ENCODE data around the gene CEP112.

Gene CEP112

DNA sequence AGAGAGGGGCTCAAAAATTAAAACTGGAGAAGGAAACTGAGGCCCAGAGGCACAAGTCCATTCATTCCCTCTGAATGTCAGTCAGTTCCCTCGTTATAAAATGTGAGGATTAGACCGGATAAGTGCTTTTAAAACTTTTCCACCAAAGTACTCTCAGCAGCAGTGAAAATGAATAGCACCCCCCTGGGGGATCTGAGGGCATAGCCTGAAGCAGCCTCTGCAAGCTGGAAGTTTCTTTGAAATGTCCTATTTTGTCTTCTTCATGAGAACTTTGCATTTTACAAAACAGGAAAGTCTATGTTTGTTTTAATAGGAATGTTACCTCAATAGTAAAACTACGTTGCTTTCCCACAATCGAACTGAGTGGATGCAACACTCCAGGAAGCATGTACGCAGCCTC is 273.0 kb downstream of the CEP112 start:
- Histone ChIP-seq H3K4me2 (ENCODE audit: low read length) (no peak overlapping the region), H3K4me1 (ENCODE audit: control insufficient read depth, insufficient read depth, low read length) (no peaks in the 10 kb centered on the region), H3K9me3 (replicated peaks; ENCODE audit: low read length) (no peaks in the 10 kb centered on the region), H3K36me3 (ENCODE audit: insufficient read depth, low read length) (no peaks in the 10 kb centered on the region), H3K27me3 (ENCODE audit: control insufficient read depth, insufficient read depth, low read length) (no peaks in the 10 kb centered on the region), H3K9ac (ENCODE audit: low read depth, low read length) (no peak overlapping the region), H3K4me3 (ENCODE audit: low read length) (no peak overlapping the region)

GRCh38 chr17:65918500-65918899 is 273.4 kb downstream of the CEP112 start:
- H3K4me2 ChIP-seq (ENCODE audit: low read length): no peak overlapping the region
- no peaks in the 10 kb centered on the region for H3K9me3 ChIP-seq (replicated peaks; ENCODE audit: low read length)
- no peak overlapping the region for H3K4me3 ChIP-seq (ENCODE audit: low read length)
- no peaks in the 10 kb centered on the region for H3K27me3 ChIP-seq (ENCODE audit: control insufficient read depth, insufficient read depth, low read length)
- H3K36me3 ChIP-seq (ENCODE audit: insufficient read depth, low read length): no peaks in the 10 kb centered on the region
- H3K4me1 ChIP-seq (ENCODE audit: control insufficient read depth, insufficient read depth, low read length): no peaks in the 10 kb centered on the region
- H3K9ac ChIP-seq (ENCODE audit: low read depth, low read length): no peak overlapping the region

DNA sequence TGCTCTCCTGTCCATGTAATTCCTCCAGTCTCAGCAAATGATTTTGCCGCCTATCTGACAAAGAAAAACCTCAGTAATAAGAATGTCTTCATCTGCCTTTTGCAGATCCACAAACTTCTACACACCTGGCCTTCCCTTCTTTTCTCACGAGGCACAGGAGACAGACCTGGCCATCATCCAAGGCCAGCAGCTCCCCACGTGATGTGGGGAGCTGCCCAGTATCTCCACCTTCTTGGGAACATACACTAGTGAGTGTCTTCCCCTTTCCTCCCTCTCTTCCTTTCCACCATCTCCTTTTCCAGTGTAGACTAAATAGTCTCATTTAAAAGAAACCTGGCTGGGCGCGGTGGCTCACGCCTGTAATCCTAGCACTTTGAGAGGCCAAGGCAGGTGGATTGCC is 274.4 kb downstream of the CEP112 start:
- Histone ChIP-seq H3K4me3 (ENCODE audit: low read length) (no peak overlapping the region), H3K36me3 (ENCODE audit: insufficient read depth, low read length) (no peaks in the 10 kb centered on the region), H3K27me3 (ENCODE audit: control insufficient read depth, insufficient read depth, low read length) (no peaks in the 10 kb centered on the region), H3K9me3 (replicated peaks; ENCODE audit: low read length) (no peaks in the 10 kb centered on the region), H3K4me1 (ENCODE audit: control insufficient read depth, insufficient read depth, low read length) (no peaks in the 10 kb centered on the region), H3K9ac (ENCODE audit: low read depth, low read length) (no peak overlapping the region), H3K4me2 (ENCODE audit: low read length) (no peak overlapping the region)

DNA sequence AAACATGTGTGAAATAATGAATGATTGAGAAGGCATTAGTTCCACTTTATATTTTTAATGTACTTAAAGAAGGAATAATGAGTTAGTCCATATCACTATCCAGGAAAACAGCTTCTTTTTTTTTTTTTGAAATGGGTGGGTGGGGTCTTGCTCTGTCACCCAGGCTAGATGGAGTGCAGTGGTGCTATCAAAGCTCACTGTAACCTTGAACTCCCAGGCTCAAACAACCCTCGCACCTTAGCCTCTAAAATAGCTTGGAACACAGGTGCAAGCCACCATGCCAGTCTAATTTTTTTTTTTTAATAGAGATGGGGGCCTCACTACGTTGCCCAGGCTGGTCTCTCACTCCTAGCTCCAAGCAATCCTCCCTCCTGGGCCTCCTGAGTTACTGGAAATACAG is 275.5 kb downstream of the CEP112 start:
- Histone ChIP-seq H3K9ac (ENCODE audit: low read depth, low read length) (no peak overlapping the region), H3K36me3 (ENCODE audit: insufficient read depth, low read length) (no peaks in the 10 kb centered on the region), H3K9me3 (replicated peaks; ENCODE audit: low read length) (no peaks in the 10 kb centered on the region), H3K4me2 (ENCODE audit: low read length) (no peak overlapping the region), H3K4me3 (ENCODE audit: low read length) (no peak overlapping the region), H3K27me3 (ENCODE audit: control insufficient read depth, insufficient read depth, low read length) (no peaks in the 10 kb centered on the region), H3K4me1 (ENCODE audit: control insufficient read depth, insufficient read depth, low read length) (no peaks in the 10 kb centered on the region)

GRCh38 chr17:65914784-65915342 is 277.1 kb downstream of the CEP112 start:
- Histone ChIP-seq H3K27me3 (ENCODE audit: control insufficient read depth, insufficient read depth, low read length) (no peaks in the 10 kb centered on the region), H3K36me3 (ENCODE audit: insufficient read depth, low read length) (no peaks in the 10 kb centered on the region), H3K9ac (ENCODE audit: low read depth, low read length) (no peak overlapping the region), H3K4me3 (ENCODE audit: low read length) (no peak overlapping the region), H3K9me3 (replicated peaks; ENCODE audit: low read length) (peaks cover 4% of the 10 kb centered on the region), H3K4me1 (ENCODE audit: control insufficient read depth, insufficient read depth, low read length) (no peaks in the 10 kb centered on the region), H3K4me2 (ENCODE audit: low read length) (no peak overlapping the region)

DNA sequence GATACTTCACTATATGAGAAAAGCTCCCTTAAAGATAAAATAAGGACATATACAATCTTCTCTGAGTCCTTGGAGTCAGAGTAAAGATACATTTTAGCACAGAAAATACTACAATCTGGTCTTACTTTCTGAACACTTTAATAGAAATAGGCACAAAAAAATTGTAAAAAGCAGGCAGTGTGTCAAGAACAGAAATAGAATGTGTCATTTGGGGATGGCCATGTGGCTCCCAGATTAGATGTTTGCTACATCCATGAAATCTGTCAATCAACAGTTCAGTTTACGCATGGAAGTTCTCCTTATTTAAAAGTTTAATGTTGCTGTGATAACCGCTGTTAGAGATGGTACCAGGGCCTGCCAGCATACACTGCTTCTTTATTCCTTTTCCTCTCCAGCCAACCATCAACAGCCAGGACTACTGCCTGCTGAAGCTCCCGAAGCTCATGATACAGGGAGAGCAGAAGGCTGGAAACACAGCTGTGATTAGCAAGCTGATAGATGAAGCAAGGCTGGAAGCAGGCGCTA is 278.5 kb downstream of the CEP112 start:
- H3K9me3 ChIP-seq (replicated peaks; ENCODE audit: low read length): peaks cover 4% of the 10 kb centered on the region
- H3K27me3 ChIP-seq (ENCODE audit: control insufficient read depth, insufficient read depth, low read length): no peaks in the 10 kb centered on the region

DNA sequence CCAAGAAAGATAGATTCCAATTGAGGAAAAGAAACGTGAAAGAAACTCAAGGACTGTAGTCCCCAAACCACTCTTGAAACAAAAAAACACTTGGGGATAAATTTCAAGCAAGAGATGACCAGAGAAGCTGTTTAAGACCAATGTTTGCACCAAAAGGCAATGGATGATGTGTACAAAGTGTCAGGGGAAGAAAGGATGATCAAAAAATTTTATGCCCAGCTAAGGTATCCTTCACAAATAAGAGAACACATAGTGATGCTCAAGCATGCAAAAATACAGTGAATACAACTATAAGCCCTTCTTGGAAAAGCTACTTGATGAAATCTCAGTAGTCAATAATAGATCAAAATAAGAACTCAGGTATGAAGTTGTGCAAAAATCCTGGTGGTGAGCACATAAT is 281.1 kb downstream of the CEP112 start:
- no peak overlapping the region for H3K9ac ChIP-seq (ENCODE audit: low read depth, low read length)
- H3K4me2 ChIP-seq (ENCODE audit: low read length): no peak overlapping the region
- no peaks in the 10 kb centered on the region for H3K4me1 ChIP-seq (ENCODE audit: control insufficient read depth, insufficient read depth, low read length)
- H3K4me3 ChIP-seq (ENCODE audit: low read length): no peak overlapping the region
- peaks cover 4% of the 10 kb centered on the region for H3K9me3 ChIP-seq (replicated peaks; ENCODE audit: low read length)
- H3K36me3 ChIP-seq (ENCODE audit: insufficient read depth, low read length): no peaks in the 10 kb centered on the region
- no peaks in the 10 kb centered on the region for H3K27me3 ChIP-seq (ENCODE audit: control insufficient read depth, insufficient read depth, low read length)

More for the DNA sequence above, 278.5 kb downstream of the CEP112 start:
- no peaks in the 10 kb centered on the region for H3K4me1 ChIP-seq (ENCODE audit: control insufficient read depth, insufficient read depth, low read length)
- H3K4me3 ChIP-seq (ENCODE audit: low read length): no peak overlapping the region
- no peak overlapping the region for H3K9ac ChIP-seq (ENCODE audit: low read depth, low read length)
- no peak overlapping the region for H3K4me2 ChIP-seq (ENCODE audit: low read length)
- H3K36me3 ChIP-seq (ENCODE audit: insufficient read depth, low read length): no peaks in the 10 kb centered on the region

GRCh38 chr17:65902831-65903522 is 289.0 kb downstream of the CEP112 start:
- H3K36me3 ChIP-seq (ENCODE audit: insufficient read depth, low read length): no peaks in the 10 kb centered on the region
- no peaks in the 10 kb centered on the region for H3K9me3 ChIP-seq (replicated peaks; ENCODE audit: low read length)
- no peaks in the 10 kb centered on the region for H3K27me3 ChIP-seq (ENCODE audit: control insufficient read depth, insufficient read depth, low read length)
- H3K4me1 ChIP-seq (ENCODE audit: control insufficient read depth, insufficient read depth, low read length): no peaks in the 10 kb centered on the region
- H3K4me3 ChIP-seq (ENCODE audit: low read length): no peak overlapping the region
- no peak overlapping the region for H3K9ac ChIP-seq (ENCODE audit: low read depth, low read length)
- H3K4me2 ChIP-seq (ENCODE audit: low read length): no peak overlapping the region

- Histone ChIP-seq H3K4me3 (ENCODE audit: low read length) (no peak overlapping the region), H3K36me3 (ENCODE audit: insufficient read depth, low read length) (no peaks in the 10 kb centered on the region), H3K9me3 (replicated peaks; ENCODE audit: low read length) (no peaks in the 10 kb centered on the region), H3K27me3 (ENCODE audit: control insufficient read depth, insufficient read depth, low read length) (no peaks in the 10 kb centered on the region), H3K4me1 (ENCODE audit: control insufficient read depth, insufficient read depth, low read length) (no peaks in the 10 kb centered on the region), H3K4me2 (ENCODE audit: low read length) (no peak overlapping the region), H3K9ac (ENCODE audit: low read depth, low read length) (no peak overlapping the region)
These were observed 289.8 kb downstream of the CEP112 start for GRCh38 chr17:65902155-65902554.

- Histone ChIP-seq H3K9ac (ENCODE audit: low read depth, low read length) (no peak overlapping the region), H3K9me3 (replicated peaks; ENCODE audit: low read length) (no peaks in the 10 kb centered on the region), H3K4me3 (ENCODE audit: low read length) (no peak overlapping the region), H3K27me3 (ENCODE audit: control insufficient read depth, insufficient read depth, low read length) (no peaks in the 10 kb centered on the region), H3K36me3 (ENCODE audit: insufficient read depth, low read length) (no peaks in the 10 kb centered on the region), H3K4me1 (ENCODE audit: control insufficient read depth, insufficient read depth, low read length) (no peaks in the 10 kb centered on the region), H3K4me2 (ENCODE audit: low read length) (no peak overlapping the region)
These were observed 290.5 kb downstream of the CEP112 start for GRCh38 chr17:65901394-65901793.

- Histone ChIP-seq H3K4me2 (ENCODE audit: low read length) (no peak overlapping the region), H3K4me3 (ENCODE audit: low read length) (no peak overlapping the region), H3K27me3 (ENCODE audit: control insufficient read depth, insufficient read depth, low read length) (no peaks in the 10 kb centered on the region), H3K36me3 (ENCODE audit: insufficient read depth, low read length) (no peaks in the 10 kb centered on the region), H3K9me3 (replicated peaks; ENCODE audit: low read length) (no peaks in the 10 kb centered on the region), H3K9ac (ENCODE audit: low read depth, low read length) (no peak overlapping the region), H3K4me1 (ENCODE audit: control insufficient read depth, insufficient read depth, low read length) (no peaks in the 10 kb centered on the region)
These were observed 291.7 kb downstream of the CEP112 start for GRCh38 chr17:65900216-65900615.

DNA sequence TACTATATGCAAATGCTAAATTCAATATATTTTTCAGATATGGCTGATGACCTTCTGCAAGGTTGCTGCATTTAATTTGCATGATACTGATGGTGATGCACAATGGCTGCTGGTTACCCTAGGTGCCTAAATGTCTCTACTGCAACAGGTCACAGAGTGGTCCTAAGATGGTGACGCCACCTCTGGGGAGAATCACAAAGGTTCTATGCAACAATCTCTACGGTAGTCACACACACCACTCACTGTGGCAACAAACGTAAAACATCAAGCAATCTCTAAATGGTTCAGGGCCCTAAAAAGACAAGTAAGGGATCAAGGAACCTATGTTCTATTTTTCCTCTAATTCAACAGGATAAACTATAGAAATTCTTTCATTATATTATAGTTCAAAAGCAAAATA is 293.3 kb downstream of the CEP112 start:
- no peaks in the 10 kb centered on the region for H3K4me1 ChIP-seq (ENCODE audit: control insufficient read depth, insufficient read depth, low read length)
- H3K9ac ChIP-seq (ENCODE audit: low read depth, low read length): no peak overlapping the region
- H3K36me3 ChIP-seq (ENCODE audit: insufficient read depth, low read length): no peaks in the 10 kb centered on the region
- no peak overlapping the region for H3K4me3 ChIP-seq (ENCODE audit: low read length)
- no peaks in the 10 kb centered on the region for H3K9me3 ChIP-seq (replicated peaks; ENCODE audit: low read length)
- no peak overlapping the region for H3K4me2 ChIP-seq (ENCODE audit: low read length)
- no peaks in the 10 kb centered on the region for H3K27me3 ChIP-seq (ENCODE audit: control insufficient read depth, insufficient read depth, low read length)
